K562 (cell line): ENCODE results near the gene TEKT2.

Experiments used
- CSDE1 ChIP-seq, 2 experiments: fragments of 450-650 bp; IDR thresholded peaks; 2 replicates each; pipeline ENCODE4 v1.6.1; 2016; ENCODE audit warnings: mild to moderate bottlenecking in 1 of 2
- ELF4 ChIP-seq: fragments of 450-650 bp; formaldehyde crosslinking; IDR thresholded peaks from 2 replicates; pipeline ENCODE4 v1.4.0; 2022; ENCODE audit warnings: missing genetic modification characterization
- EP300 ChIP-seq: IDR thresholded peaks from 2 replicates; pipeline ENCODE4 v1.6.1; 2012; ENCODE audit warnings: low read length, improper control_type of control experiment
- MYC ChIP-seq, 2 experiments: fragments of 250-450 bp in 1 of 2; sonication (Bioruptor Pico) in 1 of 2; IDR thresholded peaks; 2 replicates each; pipeline versions ENCODE4 v1.5.1 to v1.6.1; 2012 to 2021; ENCODE audit warnings: low read depth in 2 of 2, borderline replicate concordance in 1 of 2, improper control_type of control experiment in 1 of 2, low read length in 1 of 2, mild to moderate bottlenecking in 1 of 2, moderate library complexity in 1 of 2
- NFIC ChIP-seq: fragments of 450-650 bp; IDR thresholded peaks from 2 replicates; pipeline ENCODE4 v1.6.1; 2017; ENCODE audit warnings: mild to moderate bottlenecking, inconsistent platforms
- SMAD1 ChIP-seq: fragments of 150-350 bp; IDR thresholded peaks from 2 replicates; pipeline ENCODE4 v1.6.1; 2014; ENCODE audit warnings: low read length, low read depth; ENCODE audit not compliant: partially characterized antibody
- SP1 ChIP-seq: sonication (generic); formaldehyde crosslinking; IDR thresholded peaks from 2 replicates; pipeline ENCODE4 v1.8.1; 2022; ENCODE audit warnings: mild to moderate bottlenecking, missing genetic modification reagents
- SREBF2 ChIP-seq: sonication (generic); formaldehyde crosslinking; IDR thresholded peaks from 2 replicates; pipeline ENCODE4 v1.4.0; 2020; ENCODE audit warnings: mild to moderate bottlenecking, missing genetic modification reagents
- ZNF121 ChIP-seq: sonication (generic); formaldehyde crosslinking; conservative IDR thresholded peaks from 2 replicates; pipeline ENCODE4 v1.8.0; 2022; ENCODE audit warnings: missing genetic modification reagents
- TF ChIP-seq, protein P1 (sequence below), 3 experiments: IDR thresholded peaks in 2 of 3; conservative IDR thresholded peaks in 1 of 3; 2 replicates each; pipeline ENCODE4 v1.5.1; 2011 to 2012; ENCODE audit warnings: low read length in 3 of 3, mild to moderate bottlenecking in 3 of 3, control low read depth in 2 of 3, improper control_type of control experiment in 1 of 3, inconsistent platforms in 1 of 3, low read depth in 1 of 3, mixed read lengths in 1 of 3, moderate library complexity in 1 of 3; ENCODE audit not compliant: insufficient read depth in 2 of 3
- TF ChIP-seq, protein P2 (sequence below): fragments of 450-650 bp; IDR thresholded peaks from 2 replicates; pipeline ENCODE4 v1.6.1; 2018; ENCODE audit not compliant: partially characterized antibody
- TF ChIP-seq, protein P3 (sequence below): fragments of 200-800 bp; sonication (Bioruptor generic); IDR thresholded peaks from 2 replicates; pipeline ENCODE4 v1.6.1; 2017; ENCODE audit warnings: missing genetic modification characterization, missing compliant biosample characterization
- TF ChIP-seq, protein P4 (sequence below): sonication (generic); formaldehyde crosslinking; IDR thresholded peaks from 2 replicates; pipeline ENCODE4 v1.8.0; 2023; ENCODE audit warnings: mild to moderate bottlenecking, missing genetic modification reagents

DNA sequence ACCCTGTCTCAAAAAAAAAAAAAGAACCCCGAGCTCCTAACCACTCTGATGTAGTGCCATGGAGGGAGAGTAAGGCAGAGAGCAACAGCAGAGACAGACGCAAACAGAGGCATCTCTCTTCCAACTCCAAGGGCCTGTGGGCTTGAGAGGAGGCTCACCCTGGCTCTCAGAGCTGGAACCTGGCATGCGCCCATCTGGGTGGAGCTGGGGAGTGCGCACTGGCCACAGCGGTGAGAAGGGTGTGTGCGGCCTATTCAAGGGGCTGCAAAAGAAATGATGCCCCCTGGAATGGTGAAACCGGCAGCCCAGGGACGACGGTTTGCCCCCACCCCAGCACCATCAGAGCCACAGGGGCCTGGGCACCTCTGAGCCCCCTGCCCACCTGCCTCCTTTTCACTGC, 23.5 kb downstream of the TEKT2 start:
- TF ChIP-seq, protein P1, sequence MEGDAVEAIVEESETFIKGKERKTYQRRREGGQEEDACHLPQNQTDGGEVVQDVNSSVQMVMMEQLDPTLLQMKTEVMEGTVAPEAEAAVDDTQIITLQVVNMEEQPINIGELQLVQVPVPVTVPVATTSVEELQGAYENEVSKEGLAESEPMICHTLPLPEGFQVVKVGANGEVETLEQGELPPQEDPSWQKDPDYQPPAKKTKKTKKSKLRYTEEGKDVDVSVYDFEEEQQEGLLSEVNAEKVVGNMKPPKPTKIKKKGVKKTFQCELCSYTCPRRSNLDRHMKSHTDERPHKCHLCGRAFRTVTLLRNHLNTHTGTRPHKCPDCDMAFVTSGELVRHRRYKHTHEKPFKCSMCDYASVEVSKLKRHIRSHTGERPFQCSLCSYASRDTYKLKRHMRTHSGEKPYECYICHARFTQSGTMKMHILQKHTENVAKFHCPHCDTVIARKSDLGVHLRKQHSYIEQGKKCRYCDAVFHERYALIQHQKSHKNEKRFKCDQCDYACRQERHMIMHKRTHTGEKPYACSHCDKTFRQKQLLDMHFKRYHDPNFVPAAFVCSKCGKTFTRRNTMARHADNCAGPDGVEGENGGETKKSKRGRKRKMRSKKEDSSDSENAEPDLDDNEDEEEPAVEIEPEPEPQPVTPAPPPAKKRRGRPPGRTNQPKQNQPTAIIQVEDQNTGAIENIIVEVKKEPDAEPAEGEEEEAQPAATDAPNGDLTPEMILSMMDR (IDR thresholded peaks at IDR 0.05 in 2 of 3, conservative IDR thresholded peaks at IDR 0.05 in 1 of 3; ENCODE audit: insufficient read depth in 2 of 3, low read depth in 1 of 3, low read length in 3 of 3): no peak
- no peak for TF ChIP-seq ZNF121
- no peak for TF ChIP-seq SP1 (CRISPR knock-in tag)
- no peak for TF ChIP-seq SMAD1
- TF ChIP-seq CSDE1 (IDR thresholded peaks at IDR 0.05): no peak
- TF ChIP-seq ELF4 (CRISPR knock-in tag): no peak
- TF ChIP-seq MYC (IDR thresholded peaks at IDR 0.05; ENCODE audit: low read depth, low read length): no peak
- TF ChIP-seq MYC (CRISPR knock-in tag; IDR thresholded peaks at IDR 0.05; ENCODE audit: borderline replicate concordance, low read depth): no peak
- TF ChIP-seq SREBF2: no peak
- TF ChIP-seq, protein P2, sequence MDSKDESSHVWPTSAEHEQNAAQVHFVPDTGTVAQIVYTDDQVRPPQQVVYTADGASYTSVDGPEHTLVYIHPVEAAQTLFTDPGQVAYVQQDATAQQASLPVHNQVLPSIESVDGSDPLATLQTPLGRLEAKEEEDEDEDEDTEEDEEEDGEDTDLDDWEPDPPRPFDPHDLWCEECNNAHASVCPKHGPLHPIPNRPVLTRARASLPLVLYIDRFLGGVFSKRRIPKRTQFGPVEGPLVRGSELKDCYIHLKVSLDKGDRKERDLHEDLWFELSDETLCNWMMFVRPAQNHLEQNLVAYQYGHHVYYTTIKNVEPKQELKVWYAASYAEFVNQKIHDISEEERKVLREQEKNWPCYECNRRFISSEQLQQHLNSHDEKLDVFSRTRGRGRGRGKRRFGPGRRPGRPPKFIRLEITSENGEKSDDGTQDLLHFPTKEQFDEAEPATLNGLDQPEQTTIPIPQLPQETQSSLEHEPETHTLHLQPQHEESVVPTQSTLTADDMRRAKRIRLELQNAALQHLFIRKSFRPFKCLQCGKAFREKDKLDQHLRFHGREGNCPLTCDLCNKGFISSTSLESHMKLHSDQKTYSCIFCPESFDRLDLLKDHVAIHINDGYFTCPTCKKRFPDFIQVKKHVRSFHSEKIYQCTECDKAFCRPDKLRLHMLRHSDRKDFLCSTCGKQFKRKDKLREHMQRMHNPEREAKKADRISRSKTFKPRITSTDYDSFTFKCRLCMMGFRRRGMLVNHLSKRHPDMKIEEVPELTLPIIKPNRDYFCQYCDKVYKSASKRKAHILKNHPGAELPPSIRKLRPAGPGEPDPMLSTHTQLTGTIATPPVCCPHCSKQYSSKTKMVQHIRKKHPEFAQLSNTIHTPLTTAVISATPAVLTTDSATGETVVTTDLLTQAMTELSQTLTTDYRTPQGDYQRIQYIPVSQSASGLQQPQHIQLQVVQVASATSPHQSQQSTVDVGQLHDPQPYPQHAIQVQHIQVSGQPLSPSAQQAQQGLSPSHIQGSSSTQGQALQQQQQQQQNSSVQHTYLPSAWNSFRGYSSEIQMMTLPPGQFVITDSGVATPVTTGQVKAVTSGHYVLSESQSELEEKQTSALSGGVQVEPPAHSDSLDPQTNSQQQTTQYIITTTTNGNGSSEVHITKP: no peak
- TF ChIP-seq, protein P3, sequence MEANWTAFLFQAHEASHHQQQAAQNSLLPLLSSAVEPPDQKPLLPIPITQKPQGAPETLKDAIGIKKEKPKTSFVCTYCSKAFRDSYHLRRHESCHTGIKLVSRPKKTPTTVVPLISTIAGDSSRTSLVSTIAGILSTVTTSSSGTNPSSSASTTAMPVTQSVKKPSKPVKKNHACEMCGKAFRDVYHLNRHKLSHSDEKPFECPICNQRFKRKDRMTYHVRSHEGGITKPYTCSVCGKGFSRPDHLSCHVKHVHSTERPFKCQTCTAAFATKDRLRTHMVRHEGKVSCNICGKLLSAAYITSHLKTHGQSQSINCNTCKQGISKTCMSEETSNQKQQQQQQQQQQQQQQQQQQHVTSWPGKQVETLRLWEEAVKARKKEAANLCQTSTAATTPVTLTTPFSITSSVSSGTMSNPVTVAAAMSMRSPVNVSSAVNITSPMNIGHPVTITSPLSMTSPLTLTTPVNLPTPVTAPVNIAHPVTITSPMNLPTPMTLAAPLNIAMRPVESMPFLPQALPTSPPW (CRISPR knock-in tag): no peak
- TF ChIP-seq, protein P4, sequence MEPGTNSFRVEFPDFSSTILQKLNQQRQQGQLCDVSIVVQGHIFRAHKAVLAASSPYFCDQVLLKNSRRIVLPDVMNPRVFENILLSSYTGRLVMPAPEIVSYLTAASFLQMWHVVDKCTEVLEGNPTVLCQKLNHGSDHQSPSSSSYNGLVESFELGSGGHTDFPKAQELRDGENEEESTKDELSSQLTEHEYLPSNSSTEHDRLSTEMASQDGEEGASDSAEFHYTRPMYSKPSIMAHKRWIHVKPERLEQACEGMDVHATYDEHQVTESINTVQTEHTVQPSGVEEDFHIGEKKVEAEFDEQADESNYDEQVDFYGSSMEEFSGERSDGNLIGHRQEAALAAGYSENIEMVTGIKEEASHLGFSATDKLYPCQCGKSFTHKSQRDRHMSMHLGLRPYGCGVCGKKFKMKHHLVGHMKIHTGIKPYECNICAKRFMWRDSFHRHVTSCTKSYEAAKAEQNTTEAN (CRISPR knock-in tag): no peak
- TF ChIP-seq NFIC: no peak
- TF ChIP-seq EP300: no peak
